HG03045 (cell line): ENCODE results near the gene CASP9.
"Not testable (repeated sequence)": the region's sequence is repeated elsewhere in the genome, so short reads cannot be mapped to it uniquely, and the experiment has no call there.

Experiments
- ATAC-seq: cut with Tn5 transposase; IDR thresholded peaks from one replicate; pipeline ENCODE4 v1.9.1; 2021; ENCODE audit warnings: mild to moderate bottlenecking, moderate library complexity; ENCODE audit not compliant: unreplicated experiment

The CASP9 gene

DNA sequence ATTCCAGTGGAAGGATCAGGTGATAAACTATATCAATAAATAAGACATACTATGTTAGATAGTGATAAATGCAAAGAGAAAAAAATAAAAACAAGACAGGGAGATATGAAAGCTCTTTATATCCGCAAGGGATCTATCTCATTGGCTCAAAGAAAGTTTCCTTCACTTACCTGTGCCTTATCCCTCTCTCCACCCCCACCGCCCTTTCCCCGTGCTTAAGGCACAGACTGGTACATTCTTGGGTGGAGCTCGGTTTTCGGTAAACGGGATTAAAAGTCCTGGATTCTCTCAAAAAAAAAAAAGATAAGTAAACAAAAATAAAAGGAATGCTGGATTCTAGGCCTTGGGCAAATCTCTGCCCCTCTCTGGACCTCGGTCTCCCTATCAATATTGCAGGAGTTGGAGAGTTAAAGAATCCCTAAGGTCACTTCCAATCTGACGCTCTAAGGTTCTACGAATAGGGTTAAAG is 2.0 kb upstream of the CASP9 start:
- no peak for ATAC-seq

DNA sequence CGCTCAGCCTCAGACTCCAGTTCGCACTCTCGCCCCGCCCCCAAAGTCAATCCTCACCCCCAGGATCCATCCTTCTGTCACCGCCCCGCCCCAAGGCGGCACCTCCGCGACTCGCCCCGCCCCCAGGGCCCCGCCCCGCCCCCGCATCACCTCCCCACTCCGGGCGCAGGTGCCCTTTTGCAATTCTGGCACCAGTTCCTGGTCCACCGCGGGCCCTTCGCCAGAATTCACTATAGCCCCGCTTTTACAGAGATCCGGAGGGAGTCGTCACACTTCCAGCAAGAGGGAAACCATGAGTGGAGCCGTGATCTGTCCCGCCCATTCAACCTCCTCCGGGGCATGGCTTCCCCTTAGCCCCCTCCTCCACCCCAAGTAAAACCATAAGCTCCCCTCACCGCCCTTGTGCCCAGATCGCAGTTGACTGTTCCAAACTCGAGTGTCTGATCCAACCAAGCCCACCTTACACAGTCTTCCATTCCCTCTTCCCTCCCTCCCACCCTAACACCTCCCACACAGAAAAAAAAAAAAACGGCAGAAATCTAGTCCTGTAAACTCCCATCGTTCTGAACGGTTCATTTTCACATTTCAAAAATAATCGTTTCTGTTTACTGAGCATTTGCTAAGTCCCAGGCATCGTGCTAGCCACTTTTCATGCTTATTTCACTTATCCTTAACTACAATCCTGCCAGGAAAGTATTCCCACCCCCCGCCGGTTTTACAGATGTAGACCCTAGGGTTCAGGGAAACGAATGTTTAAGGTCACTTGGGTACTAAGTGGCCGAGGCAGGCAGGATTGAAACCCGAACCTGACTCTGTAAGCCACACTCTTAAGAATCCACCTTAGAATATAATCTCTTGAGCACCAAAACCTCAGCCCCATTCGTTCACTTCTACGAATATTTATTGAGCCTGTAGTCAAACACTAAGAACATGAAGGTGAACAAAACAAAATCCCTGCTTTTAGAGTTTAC is 1.3 kb upstream of the CASP9 start:
- no peak for ATAC-seq

DNA sequence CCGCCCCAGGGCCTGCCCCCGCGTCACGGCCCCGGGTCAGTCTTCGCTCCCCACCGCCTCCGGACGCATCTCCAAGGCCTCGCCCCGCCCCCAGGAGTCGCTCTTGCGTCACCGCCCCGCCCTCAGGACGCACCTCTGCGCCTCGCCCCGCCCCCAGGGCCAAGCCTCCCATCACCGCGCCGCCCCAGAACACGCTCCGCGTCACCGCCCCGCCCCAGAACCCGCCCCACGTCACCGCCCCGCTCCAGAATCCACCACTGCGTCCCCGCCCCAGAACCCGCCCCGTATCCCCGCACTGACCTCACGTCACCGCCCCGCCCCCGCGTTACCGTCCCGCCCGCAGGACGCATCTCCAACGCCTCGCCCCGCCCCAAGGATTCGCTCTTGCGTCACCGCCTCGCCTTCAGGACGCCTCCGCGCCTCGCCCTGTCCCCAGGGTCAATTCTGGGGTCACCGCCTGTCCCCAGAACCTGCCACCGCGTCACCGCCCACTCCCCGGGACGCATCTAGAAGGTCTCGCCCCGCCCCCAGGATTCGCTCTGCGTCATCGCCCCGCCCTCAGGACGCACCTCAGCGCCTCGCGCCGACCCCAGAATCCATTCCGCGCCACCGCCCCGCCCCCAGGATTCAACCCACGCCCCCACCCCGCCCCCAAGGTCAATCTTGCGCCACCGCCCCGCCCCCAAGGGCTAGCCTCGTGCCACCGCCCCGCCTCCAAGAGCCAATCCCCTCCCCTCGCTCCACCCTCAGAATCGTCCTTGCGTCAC is 451 bp upstream of the CASP9 start:
- ATAC-seq, result peak; percentile 46

DNA sequence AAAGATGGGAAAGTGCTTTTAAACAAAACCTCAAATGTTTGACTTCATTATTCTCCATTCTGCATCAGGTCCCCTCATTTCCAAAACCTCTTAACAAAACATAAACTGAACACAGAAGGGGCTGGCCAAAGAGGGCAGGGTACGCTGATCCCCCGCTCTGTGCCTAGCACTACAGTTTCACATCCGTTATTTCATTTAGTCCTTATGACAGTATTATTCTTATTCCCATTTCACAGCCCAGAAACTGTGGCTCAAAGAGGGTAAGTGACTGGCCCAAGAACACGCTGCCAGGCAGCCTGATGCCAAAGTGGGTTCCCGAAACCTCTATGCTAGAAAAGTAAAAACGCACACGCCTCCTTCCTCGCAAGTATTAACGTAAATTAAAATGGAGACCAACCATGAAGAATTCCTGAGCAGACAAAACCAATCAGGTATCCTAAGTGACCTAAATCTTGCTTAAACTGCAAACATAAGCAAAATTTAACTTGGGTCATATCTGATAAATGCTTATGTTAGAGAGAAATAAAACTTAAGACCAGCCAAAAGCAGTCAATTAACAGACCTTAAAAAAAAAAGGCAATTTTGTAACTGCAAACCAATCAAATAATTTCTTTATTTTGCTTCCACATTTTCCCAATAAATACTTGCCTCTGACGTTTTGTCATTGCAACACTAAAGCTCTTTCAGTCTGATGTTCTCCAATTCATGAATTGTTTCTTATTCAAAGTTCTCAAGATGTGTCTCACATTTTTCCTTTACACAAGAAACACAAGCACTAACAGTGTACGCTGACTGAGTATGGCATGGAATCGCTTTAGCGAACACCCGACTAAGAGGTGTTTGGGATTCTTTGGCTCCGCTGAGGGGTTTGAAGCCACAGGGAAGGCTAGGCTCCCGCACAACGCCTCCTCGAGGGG is 653 bp downstream of the CASP9 start:
- ATAC-seq, result no peak

DNA sequence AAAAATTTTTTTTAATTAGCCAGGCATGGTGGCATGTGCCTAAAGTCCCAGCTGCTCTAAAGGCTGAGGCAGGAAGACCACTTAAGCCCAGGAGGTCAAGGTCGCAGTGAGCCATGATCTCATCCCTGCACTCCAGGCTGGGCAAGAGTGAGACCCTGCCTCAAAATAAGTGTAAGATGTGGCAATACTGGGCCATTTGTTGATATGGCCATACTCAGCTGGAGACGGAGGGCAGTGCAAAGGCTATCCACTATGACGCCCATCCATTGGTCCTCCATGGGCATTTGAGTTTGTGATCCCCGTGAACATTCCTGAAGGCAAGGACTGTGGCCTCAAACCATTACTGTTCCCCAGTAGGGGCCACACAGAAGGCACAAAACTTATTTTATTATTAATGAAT is 1.5 kb downstream of the CASP9 start:
- no peak for ATAC-seq

DNA sequence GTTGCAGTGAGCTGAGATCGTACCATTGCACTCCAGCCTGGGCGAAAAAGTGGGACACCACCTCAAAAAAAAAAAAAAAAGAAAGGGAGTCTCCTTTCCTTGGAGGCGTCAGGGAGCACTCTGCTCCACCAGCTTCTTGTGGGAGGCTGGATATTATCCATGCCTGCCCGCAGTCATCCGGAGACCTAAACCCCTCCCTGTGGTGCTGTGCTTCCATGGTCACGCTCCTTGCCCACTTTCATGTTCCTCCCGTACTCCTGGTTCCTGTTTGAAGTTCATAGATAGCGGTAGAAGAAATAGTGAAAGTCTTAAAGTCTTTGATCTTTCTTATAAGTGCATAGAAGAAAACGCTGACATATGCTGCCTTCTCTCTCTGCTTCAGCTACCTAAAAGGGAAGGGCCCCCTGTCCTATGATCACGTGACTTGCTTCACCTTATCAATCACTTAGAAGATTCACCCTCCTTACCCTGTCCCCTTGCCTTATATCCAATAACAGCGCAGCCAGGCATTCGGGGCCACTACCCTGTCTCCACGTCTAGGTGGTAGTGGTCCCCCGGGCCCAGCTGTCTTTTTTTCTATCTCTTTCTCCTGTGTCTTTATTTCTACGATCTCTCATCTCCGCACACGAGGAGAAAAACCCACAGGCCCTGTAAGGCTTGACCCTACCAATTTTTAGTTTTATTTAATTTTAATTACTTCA is 2.7 kb downstream of the CASP9 start:
- ATAC-seq, result not testable (repeated sequence)

DNA sequence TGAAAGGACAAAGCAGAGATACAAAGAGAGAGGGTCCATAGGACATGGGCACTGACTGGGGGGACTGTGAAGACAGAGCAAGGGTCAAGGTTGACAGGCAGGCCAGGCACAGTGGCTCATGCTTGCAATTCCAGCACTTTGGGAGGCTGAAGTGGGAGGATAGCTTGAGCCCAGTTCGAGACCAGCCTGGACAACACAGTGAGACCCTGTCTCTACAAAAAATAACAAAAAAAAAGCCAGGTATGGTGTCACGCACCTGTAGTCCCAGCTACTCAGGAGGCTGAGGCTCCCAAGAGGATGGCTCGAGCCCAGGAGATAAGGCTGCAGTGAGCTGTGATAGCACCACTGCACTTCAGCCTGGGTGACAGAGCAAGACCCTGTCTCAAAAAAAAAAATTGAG is 4.4 kb downstream of the CASP9 start:
- ATAC-seq, result no peak

DNA sequence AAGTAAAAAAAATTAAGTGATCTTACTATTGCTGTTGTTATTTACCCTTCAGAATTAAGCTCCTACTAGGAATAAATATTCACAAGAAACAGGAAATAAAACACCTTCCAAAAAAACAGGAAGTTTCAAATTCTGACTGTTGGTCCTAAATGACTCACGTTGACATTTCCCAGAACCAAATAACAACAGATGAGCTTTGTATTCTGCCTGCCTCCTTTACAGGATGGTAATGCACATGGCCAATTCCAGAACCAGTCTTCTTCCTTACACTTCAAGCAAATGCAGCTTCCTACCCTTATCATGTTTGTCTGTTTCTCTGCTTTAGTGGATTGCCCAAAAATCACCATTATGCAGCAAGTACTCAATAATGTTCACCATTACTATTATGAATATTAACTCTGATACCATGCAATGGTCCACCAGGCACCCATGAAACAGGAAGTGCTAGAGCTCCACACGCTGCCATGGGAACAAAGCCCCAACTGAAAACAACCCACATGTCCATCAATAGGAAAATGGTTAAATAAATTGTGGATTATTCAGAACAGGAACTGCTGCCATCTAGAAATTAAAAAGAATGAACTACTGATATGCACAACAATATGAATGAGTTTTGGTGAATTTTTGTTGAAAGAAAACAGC is 8.9 kb downstream of the CASP9 start:
- no peak for ATAC-seq

DNA sequence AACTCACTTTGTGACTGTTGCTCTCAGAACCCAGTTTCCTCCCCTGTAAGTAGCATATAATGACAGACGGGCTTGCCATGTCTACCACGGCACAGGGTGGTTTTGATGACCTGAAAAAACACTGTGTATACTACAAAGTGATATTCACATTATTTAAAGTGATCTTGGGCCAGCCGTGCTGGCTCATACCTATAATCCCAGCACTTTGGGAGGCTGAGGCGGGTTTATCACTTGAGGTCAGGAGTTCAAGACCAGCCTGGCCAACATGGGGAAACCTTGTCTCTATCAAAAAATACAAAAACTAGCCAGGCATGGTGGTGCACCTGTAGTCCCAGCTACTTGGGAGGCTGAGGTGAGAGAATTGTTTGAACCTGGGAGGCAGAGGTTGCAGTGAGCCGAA is 9.5 kb downstream of the CASP9 start:
- not testable (repeated sequence) for ATAC-seq

DNA sequence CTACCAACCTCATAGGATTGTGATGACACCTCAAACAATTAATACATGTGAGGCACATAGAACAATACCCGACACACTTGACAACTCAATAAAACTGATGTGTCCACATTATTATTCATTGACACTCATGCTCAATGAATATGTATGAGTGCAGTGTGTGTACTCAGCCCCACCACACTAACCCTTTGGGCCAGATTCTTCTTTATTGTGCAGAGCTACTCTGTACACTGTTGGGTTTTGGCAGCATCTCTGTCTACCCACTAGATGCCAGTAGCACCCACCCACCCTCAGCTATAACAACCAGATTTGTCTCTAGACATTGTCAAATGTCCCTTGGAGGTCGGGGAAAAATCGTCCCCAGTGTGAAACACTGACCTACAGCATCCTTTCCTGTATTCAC is 10.1 kb downstream of the CASP9 start:
- no peak for ATAC-seq

DNA sequence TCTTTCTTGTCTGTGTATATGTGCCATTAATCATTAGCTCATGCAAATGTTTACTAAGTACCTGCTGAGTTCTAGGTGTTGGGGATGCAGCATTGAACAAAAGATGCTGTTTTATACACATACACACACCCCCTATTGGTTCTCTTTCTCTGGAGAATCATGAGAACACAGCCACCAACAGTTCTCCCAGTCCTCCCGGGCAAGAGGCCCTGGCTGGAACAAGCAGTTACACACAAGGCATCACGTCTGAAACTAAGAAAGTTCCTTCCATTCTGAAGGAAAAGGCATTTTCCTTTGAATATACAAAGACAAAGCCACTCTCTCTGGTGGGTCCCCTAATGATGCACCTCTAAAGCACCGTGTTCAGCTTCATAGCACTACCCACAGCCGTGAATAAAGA is 10.8 kb downstream of the CASP9 start:
- ATAC-seq, result no peak

DNA sequence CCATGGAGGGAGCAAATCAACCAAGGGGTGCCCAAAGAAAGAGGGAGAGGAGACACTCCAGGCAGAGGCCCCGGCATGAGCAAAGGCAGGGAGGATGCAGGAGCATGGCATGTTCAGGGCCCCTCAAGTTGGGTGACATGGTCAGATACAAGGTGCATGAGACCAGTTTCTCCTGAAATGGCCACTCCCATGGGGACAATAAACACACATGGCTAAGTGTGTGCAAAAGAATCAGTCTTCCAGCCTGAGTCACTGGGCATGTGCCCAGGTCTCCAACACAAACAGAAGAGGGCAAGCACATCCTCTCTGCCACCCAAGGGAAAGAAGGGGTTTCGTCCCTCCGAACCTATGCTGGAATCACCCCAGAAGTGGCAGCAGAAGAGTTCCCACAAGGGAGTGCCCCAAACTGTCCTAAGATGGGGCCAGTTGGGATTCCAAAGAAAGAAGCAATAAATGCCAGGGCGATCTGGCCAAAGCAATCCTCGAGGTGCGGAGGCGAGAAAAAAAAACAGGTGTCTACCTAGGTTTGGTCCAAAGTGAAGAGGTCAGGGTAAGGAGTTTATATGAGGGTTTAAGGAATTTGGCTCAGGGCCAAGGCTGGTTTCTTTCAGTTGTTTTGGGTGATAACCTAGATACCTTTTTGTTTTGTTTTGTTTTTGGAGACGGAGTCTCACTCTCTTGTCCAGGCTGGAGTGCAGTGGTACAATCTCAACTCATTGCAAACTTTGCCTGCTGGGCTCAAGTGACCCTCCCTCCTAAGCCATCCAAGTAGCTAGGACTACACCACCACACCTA is 13.2 kb downstream of the CASP9 start:
- no peak for ATAC-seq

DNA sequence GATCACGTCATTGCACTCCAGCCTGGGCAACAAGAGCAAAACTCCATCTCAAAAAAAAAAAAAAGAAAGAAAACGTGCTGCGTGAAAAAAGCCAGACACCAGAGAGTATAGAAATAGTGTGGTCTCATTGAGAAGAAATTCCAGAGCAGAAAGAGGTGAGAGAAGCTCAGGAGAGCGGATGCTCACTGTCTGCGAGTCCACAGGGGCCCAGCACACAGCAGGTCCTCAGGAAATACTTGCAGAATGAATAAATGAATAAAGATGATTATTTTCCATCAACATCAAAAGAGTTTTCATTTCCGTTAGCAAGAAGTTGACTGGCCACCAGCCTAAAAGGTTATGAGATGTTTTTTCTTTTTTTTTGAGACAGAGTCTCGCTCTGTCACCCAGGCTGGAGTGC is 14.4 kb downstream of the CASP9 start:
- no peak for ATAC-seq

DNA sequence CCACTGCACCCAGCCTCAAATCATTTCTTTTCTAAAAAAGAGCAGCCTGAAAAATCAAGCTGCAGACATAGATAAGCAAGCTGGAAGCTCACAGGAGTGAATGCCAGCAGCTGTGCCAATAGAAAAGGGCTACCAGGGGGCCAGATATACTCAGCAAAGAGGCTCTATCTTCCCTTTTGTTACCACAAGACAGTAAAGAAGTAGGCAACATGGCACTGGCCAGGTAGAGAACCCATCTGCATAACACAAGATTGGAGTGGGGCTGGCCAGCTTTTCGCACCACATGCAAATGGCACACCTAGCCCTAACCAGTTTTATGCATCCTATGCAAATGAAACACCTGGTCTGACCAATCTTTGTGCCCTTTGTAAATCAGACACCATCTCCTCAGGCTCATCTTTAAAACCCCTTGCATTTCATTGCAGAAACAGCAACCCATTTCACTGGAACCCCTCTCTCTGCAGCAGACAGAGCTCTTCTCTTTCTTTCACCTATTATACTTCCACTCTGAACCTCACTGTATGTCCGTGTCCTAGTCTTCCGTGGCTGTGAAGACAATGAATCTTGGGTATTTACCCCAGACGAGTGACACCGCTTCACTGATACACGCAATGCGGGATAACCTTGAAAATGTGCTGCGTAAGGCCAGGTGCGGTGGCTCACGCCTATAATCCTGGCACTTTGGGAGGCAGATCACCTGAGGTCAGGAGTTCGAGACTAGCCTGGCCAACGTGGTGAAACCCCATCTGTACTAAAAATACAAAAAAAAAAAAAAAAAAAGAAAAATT is 15.1 kb downstream of the CASP9 start:
- ATAC-seq, result no peak

DNA sequence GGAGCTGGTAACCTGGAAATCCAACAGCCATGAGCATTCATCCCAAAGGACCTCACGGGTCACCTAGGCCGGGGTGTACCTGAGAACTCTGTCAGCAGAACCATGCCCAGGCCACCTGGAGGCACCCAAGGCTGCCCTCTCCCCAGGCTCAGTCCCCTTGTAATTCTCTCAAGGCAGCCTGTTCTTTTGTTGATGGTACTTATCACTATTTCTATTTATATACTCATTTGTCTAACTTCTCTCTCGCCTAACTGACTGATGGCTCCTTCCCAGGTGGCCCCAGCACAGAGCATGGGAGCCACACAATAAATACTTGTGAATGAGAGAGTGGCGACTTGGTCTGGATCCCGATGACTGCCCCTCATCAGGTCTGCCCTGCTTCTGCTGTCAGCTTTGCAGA is 16.7 kb downstream of the CASP9 start:
- ATAC-seq, result no peak

DNA sequence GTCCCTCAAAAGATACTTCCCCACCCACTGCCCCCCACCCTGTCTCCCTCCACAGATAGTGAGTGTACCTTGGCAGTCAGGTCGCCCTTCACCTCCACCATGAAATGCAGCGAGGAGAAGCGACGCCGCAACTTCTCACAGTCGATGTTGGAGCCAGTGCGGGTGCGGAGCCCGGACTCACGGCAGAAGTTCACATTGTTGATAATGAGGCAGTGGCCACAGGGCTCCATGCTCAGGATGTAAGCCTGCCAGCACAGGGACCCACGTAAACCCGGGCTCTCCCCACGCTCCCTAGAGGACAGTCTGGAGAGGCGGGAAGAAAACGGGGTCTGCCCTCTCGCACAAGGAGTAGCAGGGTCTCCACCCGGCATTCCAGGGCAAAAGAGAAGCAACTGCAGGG is 17.2 kb downstream of the CASP9 start:
- ATAC-seq, result no peak

DNA sequence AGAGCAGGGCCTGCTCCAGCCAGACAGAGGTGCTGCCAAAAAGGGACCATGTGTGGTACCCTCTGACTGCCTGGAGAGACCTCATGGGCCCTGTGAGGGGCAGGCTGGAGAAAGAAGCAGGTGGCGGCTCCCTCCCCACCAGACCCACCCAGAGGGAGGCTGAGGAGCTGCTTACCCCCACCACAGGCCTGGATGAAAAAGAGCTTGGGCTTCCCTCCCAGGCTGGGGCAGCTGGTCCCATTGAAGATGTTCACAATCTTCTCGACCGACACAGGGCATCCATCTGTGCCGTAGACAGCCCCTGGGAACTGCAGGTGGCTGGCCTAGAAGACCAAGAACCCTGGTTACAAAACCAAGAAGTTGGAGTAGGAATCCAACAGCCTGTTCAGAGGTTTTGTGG is 19.6 kb downstream of the CASP9 start:
- ATAC-seq, result no peak
